T-helper 2 cell treated with Interferon-gamma antibody and Interleukin-4, amounts not matched to agents 5 μg/mL and 100 μg/mL, for 36 hours (primary cell): ENCODE results near the gene MSI2.

Source experiments
- DNase-seq: peaks from one replicate; pipeline ENCODE4 v3.0.0; 2021; ENCODE audit warnings: low spot score
- H3K27ac Mint-ChIP-seq: one replicate; pipeline ENCODE4 v1.8.0; 2021; ENCODE audit warnings: mild to moderate bottlenecking, mixed read lengths
- H3K27me3 Mint-ChIP-seq: one replicate; pipeline ENCODE4 v1.8.0; 2021; ENCODE audit warnings: low read depth, mixed read lengths
- H3K36me3 Mint-ChIP-seq: one replicate; pipeline ENCODE4 v1.8.0; 2021; ENCODE audit warnings: low read depth, mixed read lengths
- H3K4me1 Mint-ChIP-seq: one replicate; pipeline ENCODE4 v1.8.0; 2021; ENCODE audit warnings: low read depth, mixed read lengths
- H3K4me3 Mint-ChIP-seq: one replicate; pipeline ENCODE4 v1.8.0; 2022; ENCODE audit warnings: mild to moderate bottlenecking, moderate library complexity, mixed read lengths
- H3K9me3 Mint-ChIP-seq: one replicate; pipeline ENCODE4 v1.8.0; 2021; ENCODE audit warnings: mixed read lengths

The MSI2 gene

GRCh38 chr17:57626520-57627210, 370.3 kb downstream of the MSI2 start:
- Mint-ChIP-seq H3K9me3 (no peaks in the 10 kb centered on the region), H3K27ac (no peak overlapping the region), H3K4me1 (peaks cover 11% of the 10 kb centered on the region), H3K4me3 (no peak overlapping the region), H3K27me3 (no peaks in the 10 kb centered on the region), H3K36me3 (peaks cover 4% of the 10 kb centered on the region)
- no peak for DNase-seq

GRCh38 chr17:57627591-57627990, 371.3 kb downstream of the MSI2 start:
- Mint-ChIP-seq H3K9me3 (no peaks in the 10 kb centered on the region), H3K4me1 (peaks cover 11% of the 10 kb centered on the region), H3K27ac (no peak overlapping the region), H3K27me3 (no peaks in the 10 kb centered on the region), H3K36me3 (peaks cover 7% of the 10 kb centered on the region), H3K4me3 (no peak overlapping the region)
- DNase-seq, result no peak

- no peaks in the 10 kb centered on the region for H3K9me3 Mint-ChIP-seq
- H3K27ac Mint-ChIP-seq, result no peak overlapping the region
- no peak overlapping the region for H3K4me3 Mint-ChIP-seq
- H3K4me1 Mint-ChIP-seq, result peaks cover 5% of the 10 kb centered on the region
- H3K27me3 Mint-ChIP-seq, result no peaks in the 10 kb centered on the region
- H3K36me3 Mint-ChIP-seq, result peaks cover 12% of the 10 kb centered on the region
- DNase-seq, result no peak
Observed at GRCh38 chr17:57628421-57628820, 372.1 kb downstream of the MSI2 start.

DNA sequence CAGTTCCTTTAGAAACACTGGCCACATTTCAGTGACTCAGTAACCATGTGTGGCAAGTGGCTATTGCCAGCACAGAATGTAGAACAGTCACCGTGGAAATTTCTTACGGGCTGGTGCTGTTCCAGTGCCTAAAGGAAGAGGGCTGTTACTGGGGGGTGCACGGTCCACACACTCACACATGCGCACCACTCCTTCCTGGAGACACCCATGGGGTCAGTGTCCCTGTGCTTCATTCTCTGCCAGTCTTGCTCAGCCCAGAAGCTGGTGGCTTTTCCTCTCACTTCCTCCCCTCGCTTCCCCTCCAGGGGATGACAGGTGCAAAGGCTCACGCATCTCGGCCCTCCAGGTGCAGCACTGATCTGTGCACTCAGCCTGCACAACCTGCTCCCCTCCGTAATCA, 373.1 kb downstream of the MSI2 start:
- no peaks in the 10 kb centered on the region for H3K27me3 Mint-ChIP-seq
- no peak overlapping the region for H3K27ac Mint-ChIP-seq
- no peaks in the 10 kb centered on the region for H3K4me1 Mint-ChIP-seq
- no peak overlapping the region for H3K4me3 Mint-ChIP-seq
- DNase-seq, result no peak
- peaks cover 16% of the 10 kb centered on the region for H3K36me3 Mint-ChIP-seq
- no peaks in the 10 kb centered on the region for H3K9me3 Mint-ChIP-seq

- Mint-ChIP-seq H3K27me3 (no peaks in the 10 kb centered on the region), H3K9me3 (no peaks in the 10 kb centered on the region), H3K36me3 (peaks cover 16% of the 10 kb centered on the region), H3K4me1 (no peaks in the 10 kb centered on the region), H3K4me3 (no peak overlapping the region), H3K27ac (no peak overlapping the region)
- no peak for DNase-seq
Observed at GRCh38 chr17:57629886-57630285, 373.6 kb downstream of the MSI2 start.

GRCh38 chr17:57630736-57631135, 374.4 kb downstream of the MSI2 start:
- H3K27me3 Mint-ChIP-seq, result no peaks in the 10 kb centered on the region
- H3K27ac Mint-ChIP-seq, result no peak overlapping the region

GRCh38 chr17:57631871-57632270, 375.5 kb downstream of the MSI2 start:
- Mint-ChIP-seq H3K4me1 (no peaks in the 10 kb centered on the region), H3K9me3 (no peaks in the 10 kb centered on the region), H3K36me3 (peaks cover 18% of the 10 kb centered on the region), H3K4me3 (no peak overlapping the region), H3K27me3 (no peaks in the 10 kb centered on the region), H3K27ac (peak overlapping the region; percentile 9)
- no peak for DNase-seq

More at GRCh38 chr17:57630736-57631135, 374.4 kb downstream of the MSI2 start:
- Mint-ChIP-seq H3K4me1 (no peaks in the 10 kb centered on the region), H3K9me3 (no peaks in the 10 kb centered on the region), H3K4me3 (no peak overlapping the region), H3K36me3 (peaks cover 17% of the 10 kb centered on the region)
- no peak for DNase-seq

DNA sequence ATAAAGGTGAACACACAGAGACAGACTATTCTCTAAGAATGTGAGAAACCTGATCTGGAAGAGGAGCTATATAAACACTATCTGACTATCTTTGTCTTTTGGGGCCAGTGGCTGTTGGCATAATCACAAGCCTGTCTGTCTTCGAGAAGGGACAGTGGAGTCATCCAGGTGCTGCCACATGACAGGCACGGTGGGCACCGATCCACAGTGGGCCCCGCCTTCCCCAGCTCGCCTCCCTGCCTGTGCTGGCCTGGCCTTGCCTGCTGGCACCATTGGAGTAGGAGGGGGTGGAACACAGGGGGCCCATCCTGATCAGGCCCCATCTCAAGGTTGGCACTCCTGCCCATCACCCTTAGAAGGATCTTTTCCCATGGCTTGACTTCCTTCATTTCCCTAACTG, 376.0 kb downstream of the MSI2 start:
- Mint-ChIP-seq H3K4me3 (no peak overlapping the region), H3K27me3 (no peaks in the 10 kb centered on the region), H3K9me3 (no peaks in the 10 kb centered on the region), H3K4me1 (no peaks in the 10 kb centered on the region), H3K36me3 (peaks cover 16% of the 10 kb centered on the region), H3K27ac (no peak overlapping the region)
- no peak for DNase-seq

GRCh38 chr17:57633236-57633635, 376.9 kb downstream of the MSI2 start:
- no peak overlapping the region for H3K4me3 Mint-ChIP-seq
- H3K4me1 Mint-ChIP-seq, result no peaks in the 10 kb centered on the region
- H3K36me3 Mint-ChIP-seq, result peaks cover 16% of the 10 kb centered on the region
- no peaks in the 10 kb centered on the region for H3K9me3 Mint-ChIP-seq
- no peak overlapping the region for H3K27ac Mint-ChIP-seq
- H3K27me3 Mint-ChIP-seq, result no peaks in the 10 kb centered on the region
- DNase-seq, result no peak

GRCh38 chr17:57634713-57635465, 378.6 kb downstream of the MSI2 start:
- no peaks in the 10 kb centered on the region for H3K9me3 Mint-ChIP-seq
- peaks cover 13% of the 10 kb centered on the region for H3K36me3 Mint-ChIP-seq
- no peaks in the 10 kb centered on the region for H3K27me3 Mint-ChIP-seq
- no peak overlapping the region for H3K27ac Mint-ChIP-seq
- no peak overlapping the region for H3K4me3 Mint-ChIP-seq
- H3K4me1 Mint-ChIP-seq, result no peaks in the 10 kb centered on the region
- DNase-seq, result no peak

DNA sequence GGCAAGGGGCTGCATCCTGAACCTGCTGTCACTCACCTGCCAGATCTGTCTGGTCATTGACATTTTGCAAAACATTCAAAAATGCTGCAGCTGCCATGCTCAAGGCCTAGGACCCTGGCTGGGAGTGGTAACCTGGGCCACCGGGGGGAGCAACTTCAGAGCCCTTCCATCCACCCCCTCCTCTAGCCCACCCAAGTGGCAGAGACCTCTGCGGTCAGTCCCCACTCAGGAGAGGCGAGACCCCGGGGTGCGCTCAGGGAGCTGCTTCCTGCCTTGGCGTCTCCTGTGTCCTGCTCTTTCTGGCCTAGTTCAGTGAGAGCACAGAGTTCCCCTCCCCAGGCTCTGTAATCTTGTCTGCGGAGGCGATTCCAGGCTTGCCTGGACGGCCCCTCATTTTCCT, 380.0 kb downstream of the MSI2 start:
- H3K4me1 Mint-ChIP-seq, result no peaks in the 10 kb centered on the region
- no peak overlapping the region for H3K4me3 Mint-ChIP-seq
- peaks cover 13% of the 10 kb centered on the region for H3K36me3 Mint-ChIP-seq
- no peaks in the 10 kb centered on the region for H3K27me3 Mint-ChIP-seq
- DNase-seq, result no peak
- H3K27ac Mint-ChIP-seq, result no peak overlapping the region
- H3K9me3 Mint-ChIP-seq, result no peaks in the 10 kb centered on the region

GRCh38 chr17:57636985-57637665, 380.8 kb downstream of the MSI2 start:
- DNase-seq, result no peak
- Mint-ChIP-seq H3K9me3 (no peaks in the 10 kb centered on the region), H3K27ac (no peak overlapping the region), H3K4me3 (no peak overlapping the region), H3K36me3 (peaks cover 13% of the 10 kb centered on the region), H3K4me1 (no peaks in the 10 kb centered on the region), H3K27me3 (no peaks in the 10 kb centered on the region)

DNA sequence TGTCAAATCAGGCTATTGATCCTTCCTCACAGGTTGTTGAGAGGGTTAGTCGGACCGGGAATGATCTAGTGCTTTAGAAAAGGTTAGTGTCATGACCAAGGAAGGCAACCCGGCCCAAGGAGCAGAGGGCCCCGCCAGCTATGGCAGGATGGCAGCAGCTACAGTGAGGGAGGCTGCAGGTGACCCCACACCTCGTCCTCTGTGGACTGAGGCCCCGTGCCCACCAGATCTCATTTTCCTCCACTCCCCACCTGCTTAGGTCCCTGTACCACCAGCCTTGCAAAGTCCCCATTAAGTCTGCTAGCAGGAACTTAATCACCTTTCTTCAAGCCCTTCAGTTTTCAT, 381.3 kb downstream of the MSI2 start:
- no peak for DNase-seq
- peaks cover 11% of the 10 kb centered on the region for H3K36me3 Mint-ChIP-seq
- H3K4me3 Mint-ChIP-seq, result no peak overlapping the region
- H3K9me3 Mint-ChIP-seq, result no peaks in the 10 kb centered on the region
- H3K27ac Mint-ChIP-seq, result no peak overlapping the region
- no peaks in the 10 kb centered on the region for H3K27me3 Mint-ChIP-seq
- no peaks in the 10 kb centered on the region for H3K4me1 Mint-ChIP-seq

GRCh38 chr17:57638284-57638683, 382.0 kb downstream of the MSI2 start:
- Mint-ChIP-seq H3K27me3 (no peaks in the 10 kb centered on the region), H3K9me3 (no peaks in the 10 kb centered on the region), H3K4me1 (no peaks in the 10 kb centered on the region), H3K4me3 (no peak overlapping the region), H3K27ac (no peak overlapping the region), H3K36me3 (peaks cover 7% of the 10 kb centered on the region)
- no peak for DNase-seq
